ENCODE results near the gene RPS6KA4. TPM values are rescaled to one million over a fixed set of nuclear protein-coding genes. Genes with fewer than 3 reads are reported as not detected.

The RPS6KA4 gene
- total and polyA plus RNA-seq, 2 of the 13 experiments (the other 11 are each of a cell fraction or from before 2014, with no cell fraction given): 8.9 to 14.2 TPM

DNA sequence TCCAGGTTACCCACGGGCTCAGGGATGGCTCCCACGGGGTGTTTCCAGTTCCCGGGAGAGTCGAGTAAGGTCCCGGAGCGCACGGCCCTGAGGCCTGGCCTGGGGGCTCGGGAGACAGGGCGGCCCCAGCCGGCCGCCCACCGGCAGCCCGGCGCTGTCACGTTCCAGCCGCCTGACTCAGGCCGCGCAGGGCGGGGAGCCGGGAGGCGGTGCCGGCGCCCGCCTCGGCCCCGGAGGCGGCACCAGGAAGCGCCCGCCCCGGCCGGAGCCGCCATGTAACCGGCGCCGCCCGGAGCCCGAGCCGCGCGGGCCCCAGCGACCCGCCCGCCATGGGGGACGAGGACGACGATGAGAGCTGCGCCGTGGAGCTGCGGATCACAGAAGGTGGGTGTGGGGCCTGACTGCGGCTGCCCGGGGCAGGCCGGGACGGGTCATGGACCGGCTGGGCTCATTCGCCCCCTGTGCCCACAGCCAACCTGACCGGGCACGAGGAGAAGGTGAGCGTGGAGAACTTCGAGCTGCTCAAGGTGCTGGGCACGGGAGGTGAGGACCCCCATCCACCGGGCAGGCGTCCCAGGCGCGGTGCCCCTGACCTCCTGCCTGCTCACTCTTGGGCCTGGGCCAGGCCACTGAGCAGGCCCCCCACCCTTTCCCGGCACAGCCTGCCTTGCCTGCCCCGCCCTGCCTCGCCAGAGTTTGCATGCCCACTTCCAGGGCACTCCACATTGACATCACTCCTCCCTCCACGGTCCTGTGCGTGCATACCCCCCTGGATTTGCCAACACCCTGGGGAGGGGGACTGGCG, at the start of gene RPS6KA4 (continued):
- TF ChIP-seq ZNF407 (CRISPR knock-in tag; IDR thresholded peaks at IDR 0.05; ENCODE audit: not compliant biosample characterization): no peak
- TF ChIP-seq XRCC5 (optimal IDR thresholded peaks at IDR 0.05; ENCODE audit: low read length): peak; percentile 28
- TF ChIP-seq ZFX (CRISPR knock-in tag; IDR thresholded peaks at IDR 0.05; ENCODE audit: low read depth): peak; percentile 55
- TF ChIP-seq, protein P1, sequence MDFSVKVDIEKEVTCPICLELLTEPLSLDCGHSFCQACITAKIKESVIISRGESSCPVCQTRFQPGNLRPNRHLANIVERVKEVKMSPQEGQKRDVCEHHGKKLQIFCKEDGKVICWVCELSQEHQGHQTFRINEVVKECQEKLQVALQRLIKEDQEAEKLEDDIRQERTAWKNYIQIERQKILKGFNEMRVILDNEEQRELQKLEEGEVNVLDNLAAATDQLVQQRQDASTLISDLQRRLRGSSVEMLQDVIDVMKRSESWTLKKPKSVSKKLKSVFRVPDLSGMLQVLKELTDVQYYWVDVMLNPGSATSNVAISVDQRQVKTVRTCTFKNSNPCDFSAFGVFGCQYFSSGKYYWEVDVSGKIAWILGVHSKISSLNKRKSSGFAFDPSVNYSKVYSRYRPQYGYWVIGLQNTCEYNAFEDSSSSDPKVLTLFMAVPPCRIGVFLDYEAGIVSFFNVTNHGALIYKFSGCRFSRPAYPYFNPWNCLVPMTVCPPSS (IDR thresholded peaks at IDR 0.05): no peak
- no peak for TF ChIP-seq RAD51 (IDR thresholded peaks at IDR 0.05; ENCODE audit: borderline replicate concordance)
- no peak for TF ChIP-seq GABPA (IDR thresholded peaks at IDR 0.05; ENCODE audit: low read depth, low read length)
- TF ChIP-seq GABPA (CRISPR knock-in tag; IDR thresholded peaks at IDR 0.05; ENCODE audit: low read depth): no peak
- no peak for TF ChIP-seq SRY (CRISPR knock-in tag; IDR thresholded peaks at IDR 0.05)
- TF ChIP-seq GZF1 (CRISPR knock-in tag; IDR thresholded peaks at IDR 0.05): no peak
- TF ChIP-seq, protein P2, sequence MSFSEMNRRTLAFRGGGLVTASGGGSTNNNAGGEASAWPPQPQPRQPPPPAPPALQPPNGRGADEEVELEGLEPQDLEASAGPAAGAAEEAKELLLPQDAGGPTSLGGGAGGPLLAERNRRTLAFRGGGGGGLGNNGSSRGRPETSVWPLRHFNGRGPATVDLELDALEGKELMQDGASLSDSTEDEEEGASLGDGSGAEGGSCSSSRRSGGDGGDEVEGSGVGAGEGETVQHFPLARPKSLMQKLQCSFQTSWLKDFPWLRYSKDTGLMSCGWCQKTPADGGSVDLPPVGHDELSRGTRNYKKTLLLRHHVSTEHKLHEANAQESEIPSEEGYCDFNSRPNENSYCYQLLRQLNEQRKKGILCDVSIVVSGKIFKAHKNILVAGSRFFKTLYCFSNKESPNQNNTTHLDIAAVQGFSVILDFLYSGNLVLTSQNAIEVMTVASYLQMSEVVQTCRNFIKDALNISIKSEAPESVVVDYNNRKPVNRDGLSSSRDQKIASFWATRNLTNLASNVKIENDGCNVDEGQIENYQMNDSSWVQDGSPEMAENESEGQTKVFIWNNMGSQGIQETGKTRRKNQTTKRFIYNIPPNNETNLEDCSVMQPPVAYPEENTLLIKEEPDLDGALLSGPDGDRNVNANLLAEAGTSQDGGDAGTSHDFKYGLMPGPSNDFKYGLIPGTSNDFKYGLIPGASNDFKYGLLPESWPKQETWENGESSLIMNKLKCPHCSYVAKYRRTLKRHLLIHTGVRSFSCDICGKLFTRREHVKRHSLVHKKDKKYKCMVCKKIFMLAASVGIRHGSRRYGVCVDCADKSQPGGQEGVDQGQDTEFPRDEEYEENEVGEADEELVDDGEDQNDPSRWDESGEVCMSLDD (CRISPR knock-in tag; IDR thresholded peaks at IDR 0.05; ENCODE audit: borderline replicate concordance): no peak
- TF ChIP-seq ZNF761 (CRISPR knock-in tag; conservative IDR thresholded peaks at IDR 0.05): no peak
- no peak for TF ChIP-seq STAT6 (CRISPR knock-in tag; IDR thresholded peaks at IDR 0.05; ENCODE audit: borderline replicate concordance)
